ENCODE data around the gene PCGF2.

PCGF2 gene

DNA sequence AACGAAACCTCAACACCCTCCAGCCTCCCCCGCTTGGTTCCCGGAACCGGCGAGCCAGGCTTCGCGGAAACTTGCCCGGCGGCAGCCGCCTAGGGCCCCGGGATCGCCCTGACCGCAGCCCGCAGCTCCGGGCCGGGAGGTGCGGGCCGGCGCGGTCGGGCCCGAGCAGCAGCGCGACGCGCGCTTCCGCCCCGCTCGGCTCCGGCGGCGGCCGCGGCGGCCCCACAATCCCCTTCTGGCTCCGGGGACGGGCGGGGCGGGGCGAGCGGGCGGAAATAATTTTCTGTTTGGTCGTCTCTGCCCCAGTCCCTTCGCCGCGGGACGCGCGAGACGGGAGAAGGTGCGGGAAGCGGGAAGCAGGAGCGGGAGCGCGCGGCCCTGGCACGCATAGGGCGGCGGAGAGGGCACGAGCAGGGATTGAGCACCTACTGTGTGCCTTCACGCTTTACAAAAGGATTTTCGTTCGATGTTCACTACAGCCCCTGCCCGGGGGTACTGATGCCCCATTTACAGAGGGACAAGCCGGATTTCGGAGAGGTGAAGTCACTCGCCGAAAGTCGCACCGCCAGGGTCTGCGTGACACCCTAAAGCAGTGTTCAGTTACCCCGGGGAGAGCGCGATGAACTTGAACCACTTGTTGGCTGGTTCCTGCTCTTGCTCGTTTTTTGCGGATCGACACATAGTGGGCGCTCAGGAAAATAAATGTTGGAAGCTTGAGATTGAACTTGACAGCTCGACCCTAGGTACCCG lies 45.8 kb downstream of the PCGF2 start:
- DNase-seq, result peak; percentile 67 to 82 (median 76)

DNA sequence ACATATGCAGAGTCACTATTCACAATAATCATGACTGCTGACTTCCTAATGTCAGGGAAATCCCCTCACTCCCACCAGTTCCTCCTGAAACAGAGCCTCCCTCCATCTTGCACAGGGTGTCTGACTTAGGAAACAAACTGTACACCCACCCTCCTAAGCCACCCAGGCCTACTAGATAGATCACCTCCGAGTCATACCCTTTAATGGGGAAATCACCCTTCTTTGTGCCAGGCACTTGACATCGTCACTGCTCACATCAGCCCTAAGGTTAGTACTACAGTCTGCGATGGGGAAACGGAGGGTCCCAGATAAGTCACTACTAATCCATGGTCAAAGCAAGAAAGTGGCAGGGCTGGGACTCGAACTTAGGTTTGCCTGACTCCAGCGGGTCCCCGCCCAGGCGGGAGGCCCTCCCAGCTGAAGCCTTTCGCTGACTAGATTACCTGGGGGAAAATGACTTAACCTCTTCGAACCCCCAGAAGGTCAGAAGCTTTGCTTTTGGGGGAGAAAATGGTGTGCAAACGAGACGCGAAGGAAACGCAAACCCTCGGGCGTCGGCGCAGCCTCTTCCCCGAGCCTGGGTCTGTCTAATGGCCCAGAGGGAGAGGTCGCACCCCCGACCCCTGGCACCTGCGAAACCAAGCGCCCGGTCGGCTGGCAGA lies 46.5 kb downstream of the PCGF2 start:
- peak; percentile 57 to 84 (median 67) for DNase-seq

- DNase-seq, result no peak
These were observed 49.4 kb downstream of the PCGF2 start for GRCh38 chr17:38698760-38699159.

- DNase-seq, result peak in 2 of 6 experiments; percentile 20 to 33
These were observed 50.9 kb downstream of the PCGF2 start for GRCh38 chr17:38697061-38697820.

GRCh38 chr17:38693700-38694329 lies 54.3 kb downstream of the PCGF2 start:
- DNase-seq, result no peak

DNA sequence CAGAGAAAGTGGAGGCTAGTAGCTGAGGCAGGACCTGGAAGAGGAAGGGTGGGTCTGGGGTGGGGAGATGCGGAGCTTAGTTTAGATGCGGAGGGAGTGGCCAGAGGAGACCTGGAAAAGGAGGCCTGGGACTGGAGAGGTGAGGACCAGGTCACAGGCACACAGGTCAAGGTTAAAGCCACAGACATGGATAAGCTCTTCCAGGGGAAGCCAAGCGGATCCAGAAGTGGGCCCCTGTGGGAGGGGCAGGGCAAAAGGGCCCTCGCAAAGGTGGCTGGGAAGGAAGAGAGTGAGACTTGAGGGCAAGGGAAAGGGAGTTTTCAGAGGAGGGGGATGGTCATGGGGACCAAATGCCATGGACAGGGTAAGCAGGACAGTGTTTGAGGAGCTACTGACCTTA lies 57.0 kb downstream of the PCGF2 start:
- DNase-seq, result no peak

GRCh38 chr17:38690386-38690785 lies 57.8 kb downstream of the PCGF2 start:
- no peak for DNase-seq

- DNase-seq, result no peak
These were observed 60.9 kb downstream of the PCGF2 start for GRCh38 chr17:38687286-38687685.

- no peak for DNase-seq
These were observed 62.6 kb downstream of the PCGF2 start for GRCh38 chr17:38685491-38685890.
